Cardiac muscle cell (in vitro differentiated cells and primary cell): ENCODE results near the gene CARD9. TPM values are rescaled to one million over a fixed set of nuclear protein-coding genes. Genes with fewer than 3 reads are reported as not detected.
A peak's percentile ranks its signal among the peaks of the same experiment; 100 is the strongest.
"Not testable (repeated sequence)": the region's sequence is repeated elsewhere in the genome, so short reads cannot be mapped to it uniquely, and the experiment has no call there.

ENCODE experiments used
- DNase-seq, 2 donors: peaks; one replicate each; pipeline versions ENCODE4 v3.0.0 to v3.0.0-alpha.2; 2010 to 2017; ENCODE audit warnings: low read depth in 1 of 2, low spot score in 1 of 2
- H3K27ac ChIP-seq: fragments of 200-600 bp; sonication (generic); 2 replicates; pipeline ENCODE4 v1.5.1; 2016
- H3K27me3 ChIP-seq: fragments of 200-600 bp; sonication (generic); 2 replicates; pipeline ENCODE4 v1.6.0; 2016; ENCODE audit warnings: control low read depth
- H3K36me3 ChIP-seq: fragments of 200-600 bp; sonication (generic); 2 replicates; pipeline ENCODE4 v1.5.1; 2016; ENCODE audit warnings: control low read depth
- H3K4me1 ChIP-seq: fragments of 200-600 bp; sonication (generic); 2 replicates; pipeline ENCODE4 v1.8.1; 2017; ENCODE audit warnings: low read depth, mild to moderate bottlenecking, mixed run types
- H3K4me3 ChIP-seq: fragments of 200-600 bp; sonication (generic); 2 replicates; pipeline ENCODE4 v1.5.1; 2016; ENCODE audit warnings: mild to moderate bottlenecking
- H3K9me3 ChIP-seq: fragments of 200-600 bp; sonication (generic); 2 replicates; pipeline ENCODE4 v1.5.1; 2017; ENCODE audit warnings: low read depth, mild to moderate bottlenecking, control low read depth
- polyA plus RNA-seq: library from polyadenylated mRNA; unstranded; fragments of >200 nt; fragmentation: Nextera tagmentation; extraction: Ambion mirVana; gene quantifications from 2 replicates; pipeline ENCODE4 v1.2.1, GENCODE V29; 2016
- total RNA-seq: library from RNA; depleted of rRNA; stranded (reverse); fragments of >200 nt; gene quantifications from 2 replicates; pipeline ENCODE4 v1.2.3, GENCODE V29; 2016
- TF ChIP-seq, protein P1 (sequence below): IDR thresholded peaks from 2 replicates; pipeline ENCODE4 v1.5.1; 2012; ENCODE audit warnings: low read depth, mild to moderate bottlenecking, low read length

The CARD9 gene
- total and polyA plus RNA-seq, 2 experiments from 2014 or later: 2.1 TPM

DNA sequence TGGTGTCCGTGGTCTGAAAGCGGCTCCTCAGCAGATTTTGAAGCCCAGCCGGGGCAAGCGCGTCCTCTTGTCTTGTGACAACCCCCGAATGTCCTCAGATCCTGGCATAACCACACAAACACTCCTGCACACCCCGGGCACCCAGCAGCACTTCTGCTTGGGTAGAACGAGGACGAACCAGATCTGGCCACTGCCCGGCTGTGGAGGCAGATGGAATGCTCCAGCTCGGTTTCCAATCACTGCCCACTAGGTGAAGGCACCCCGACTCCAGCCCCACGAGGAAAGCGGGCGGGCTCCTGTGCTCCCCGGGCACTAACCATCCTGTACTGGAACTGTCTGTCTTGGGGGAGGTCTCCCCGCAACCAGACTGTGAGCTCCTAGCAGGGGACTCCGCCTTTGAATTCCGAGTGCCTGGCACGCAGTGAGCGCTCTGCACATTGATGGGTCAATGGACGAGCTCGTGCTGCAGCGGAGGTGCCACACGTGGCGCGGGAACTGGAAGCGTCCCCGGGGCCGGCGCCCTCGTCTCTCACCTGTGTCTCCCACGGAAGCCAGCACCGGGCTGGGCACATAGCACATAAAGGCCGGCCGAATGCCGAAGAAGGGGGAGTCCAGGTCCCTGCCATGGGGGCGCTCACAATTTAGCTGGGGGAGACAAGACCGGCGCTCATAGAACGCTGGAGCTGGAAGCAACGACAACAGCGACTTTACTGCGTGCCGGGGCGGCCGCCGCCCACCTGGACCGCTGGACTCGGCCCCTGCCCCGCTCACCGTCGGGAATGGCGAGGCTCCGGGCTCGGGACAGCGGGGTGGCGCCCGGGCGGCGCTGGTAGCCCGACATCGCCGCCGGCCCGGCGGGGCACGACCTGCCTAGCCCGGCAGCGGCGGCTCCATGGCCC is 36.3 kb upstream of the CARD9 start:
- H3K4me1 ChIP-seq: peaks cover 12% of the 10 kb centered on the region
- TF ChIP-seq, protein P1, sequence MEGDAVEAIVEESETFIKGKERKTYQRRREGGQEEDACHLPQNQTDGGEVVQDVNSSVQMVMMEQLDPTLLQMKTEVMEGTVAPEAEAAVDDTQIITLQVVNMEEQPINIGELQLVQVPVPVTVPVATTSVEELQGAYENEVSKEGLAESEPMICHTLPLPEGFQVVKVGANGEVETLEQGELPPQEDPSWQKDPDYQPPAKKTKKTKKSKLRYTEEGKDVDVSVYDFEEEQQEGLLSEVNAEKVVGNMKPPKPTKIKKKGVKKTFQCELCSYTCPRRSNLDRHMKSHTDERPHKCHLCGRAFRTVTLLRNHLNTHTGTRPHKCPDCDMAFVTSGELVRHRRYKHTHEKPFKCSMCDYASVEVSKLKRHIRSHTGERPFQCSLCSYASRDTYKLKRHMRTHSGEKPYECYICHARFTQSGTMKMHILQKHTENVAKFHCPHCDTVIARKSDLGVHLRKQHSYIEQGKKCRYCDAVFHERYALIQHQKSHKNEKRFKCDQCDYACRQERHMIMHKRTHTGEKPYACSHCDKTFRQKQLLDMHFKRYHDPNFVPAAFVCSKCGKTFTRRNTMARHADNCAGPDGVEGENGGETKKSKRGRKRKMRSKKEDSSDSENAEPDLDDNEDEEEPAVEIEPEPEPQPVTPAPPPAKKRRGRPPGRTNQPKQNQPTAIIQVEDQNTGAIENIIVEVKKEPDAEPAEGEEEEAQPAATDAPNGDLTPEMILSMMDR: no peak
- no peaks in the 10 kb centered on the region for H3K9me3 ChIP-seq
- peaks cover 38% of the 10 kb centered on the region for H3K36me3 ChIP-seq
- peak overlapping the region; percentile 99 for H3K4me3 ChIP-seq
- H3K27ac ChIP-seq: peak overlapping the region; percentile 61
- H3K27me3 ChIP-seq: no peaks in the 10 kb centered on the region
- peak; percentile 42 to 48 for DNase-seq

DNA sequence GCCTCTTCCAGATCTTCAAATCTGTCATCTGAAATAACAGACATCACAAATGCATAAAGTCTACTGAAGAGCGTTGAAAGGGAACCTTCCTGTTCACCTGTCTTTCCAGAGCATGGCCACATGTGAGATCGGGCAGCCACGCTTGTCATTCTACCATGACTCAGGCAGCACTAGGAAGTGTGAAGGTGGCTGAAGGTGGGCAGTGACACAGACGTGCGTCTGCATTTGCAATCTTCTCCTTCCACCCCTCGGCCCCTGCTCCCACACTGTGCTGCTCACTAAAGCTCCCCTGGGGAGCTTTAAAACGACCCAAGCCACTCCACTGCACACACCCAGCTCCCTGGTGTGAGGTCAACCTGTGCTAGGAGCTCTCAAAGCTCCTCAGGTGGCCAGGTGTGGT is 34.4 kb upstream of the CARD9 start:
- Histone ChIP-seq H3K27ac (no peak overlapping the region), H3K27me3 (no peaks in the 10 kb centered on the region), H3K4me1 (peaks cover 12% of the 10 kb centered on the region), H3K4me3 (no peak overlapping the region), H3K9me3 (no peaks in the 10 kb centered on the region), H3K36me3 (peaks cover 26% of the 10 kb centered on the region)
- no peak for DNase-seq
- TF ChIP-seq, protein P1: no peak

DNA sequence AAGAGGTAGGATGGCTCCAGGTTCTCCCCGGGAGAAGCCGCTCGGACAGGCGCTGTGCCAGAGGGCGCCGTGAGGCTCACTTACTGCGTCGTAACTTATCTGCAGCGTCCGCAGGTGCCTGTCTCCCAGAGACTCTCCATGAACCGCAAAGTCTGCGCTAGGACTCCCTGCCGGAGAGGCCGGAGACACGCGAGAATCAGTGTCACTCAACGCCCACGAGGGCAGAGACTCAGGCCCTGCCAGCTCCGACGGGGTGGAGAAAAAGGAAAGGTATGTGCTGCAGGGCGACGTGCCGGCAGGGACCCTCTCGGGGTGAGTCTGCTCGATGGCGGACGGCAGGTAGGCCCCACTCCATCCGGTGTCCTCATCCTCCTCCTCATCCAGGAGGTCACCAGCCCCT is 33.6 kb upstream of the CARD9 start:
- not testable (repeated sequence) for H3K27me3 ChIP-seq, DNase-seq, H3K4me3 ChIP-seq, H3K9me3 ChIP-seq, H3K27ac ChIP-seq
- Histone ChIP-seq H3K4me1 (peaks cover 12% of the 10 kb centered on the region), H3K36me3 (peaks cover 20% of the 10 kb centered on the region)

DNA sequence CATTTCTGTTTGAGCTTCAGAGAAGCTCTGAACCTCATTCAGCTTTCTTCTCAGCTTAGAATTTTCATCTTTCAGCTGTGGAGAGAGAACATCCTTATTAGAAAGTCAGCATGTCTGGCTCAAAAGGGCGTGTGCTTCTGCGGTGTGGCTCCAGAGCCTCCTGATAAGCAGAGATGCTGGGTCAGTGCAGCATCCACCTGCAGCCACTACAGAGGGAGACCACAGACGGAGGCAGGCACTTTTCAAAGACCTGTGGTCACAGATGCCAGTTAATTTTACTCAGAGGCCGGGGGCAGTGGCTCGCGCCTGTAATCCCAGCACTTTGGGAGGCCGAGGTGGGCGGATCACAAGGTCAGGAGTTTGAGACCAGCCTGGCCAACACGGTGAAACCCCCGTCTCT is 32.4 kb upstream of the CARD9 start:
- H3K4me3 ChIP-seq, DNase-seq, H3K9me3 ChIP-seq, H3K27ac ChIP-seq, H3K27me3 ChIP-seq, H3K4me1 ChIP-seq: not testable (repeated sequence)
- H3K36me3 ChIP-seq: peaks cover 18% of the 10 kb centered on the region

DNA sequence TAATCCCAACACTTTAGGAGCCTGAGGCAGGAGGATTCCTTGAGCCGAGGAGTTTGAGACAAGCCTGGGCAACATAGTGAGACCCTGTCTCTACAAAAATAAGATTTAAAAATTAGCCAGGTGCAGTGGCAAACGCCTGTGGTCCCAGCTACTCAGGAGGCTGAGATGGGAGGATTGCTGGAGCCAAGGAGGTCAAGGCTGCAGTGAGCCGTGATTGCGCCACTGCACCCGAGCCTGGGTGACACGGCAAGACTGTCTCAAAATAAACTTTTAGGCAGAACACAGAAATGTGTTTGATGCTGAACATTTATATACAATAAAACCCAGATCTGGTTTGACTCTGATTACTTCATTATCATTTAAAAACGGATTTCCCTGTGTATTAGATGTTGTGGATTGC is 32.0 kb upstream of the CARD9 start:
- TF ChIP-seq, protein P1: no peak
- no peaks in the 10 kb centered on the region for H3K9me3 ChIP-seq
- H3K27ac ChIP-seq: no peak overlapping the region
- peaks cover 3% of the 10 kb centered on the region for H3K4me1 ChIP-seq
- no peak for DNase-seq
- H3K4me3 ChIP-seq: no peak overlapping the region
- H3K27me3 ChIP-seq: no peaks in the 10 kb centered on the region
- H3K36me3 ChIP-seq: peaks cover 18% of the 10 kb centered on the region

DNA sequence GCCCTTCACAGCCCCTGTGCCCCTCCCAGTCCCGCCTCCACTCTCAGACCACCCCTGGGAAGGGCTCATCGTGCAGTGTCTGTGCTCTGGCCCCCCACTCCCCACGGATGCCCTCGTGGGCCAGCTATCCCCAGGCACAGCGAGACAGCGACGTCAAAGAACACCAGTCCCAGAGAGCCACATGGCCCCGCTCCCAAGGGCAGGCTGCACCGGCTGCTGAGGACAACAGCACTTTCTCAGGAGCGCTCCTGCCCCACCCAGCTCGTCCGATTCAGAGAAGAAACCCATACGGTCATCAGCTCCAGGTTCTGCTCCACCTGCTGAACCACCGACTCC is 31.3 kb upstream of the CARD9 start:
- no peak overlapping the region for H3K4me3 ChIP-seq
- DNase-seq: no peak
- H3K27me3 ChIP-seq: no peaks in the 10 kb centered on the region
- H3K36me3 ChIP-seq: peaks cover 18% of the 10 kb centered on the region
- H3K4me1 ChIP-seq: peaks cover 3% of the 10 kb centered on the region
- H3K9me3 ChIP-seq: no peaks in the 10 kb centered on the region
- H3K27ac ChIP-seq: no peak overlapping the region
- TF ChIP-seq, protein P1: no peak
